Cardiac muscle cell (in vitro differentiated cells and primary cell): Measurements from ENCODE around the gene ZNF48. TPM values are rescaled to one million over a fixed set of nuclear protein-coding genes. Genes with fewer than 3 reads are reported as not detected.

ENCODE experiments used
- DNase-seq, 2 donors: peaks; one replicate each; pipeline versions ENCODE4 v3.0.0 to v3.0.0-alpha.2; 2010 to 2017; ENCODE audit warnings: low read depth in 1 of 2, low spot score in 1 of 2
- H3K27ac ChIP-seq: fragments of 200-600 bp; sonication (generic); 2 replicates; pipeline ENCODE4 v1.5.1; 2016
- H3K27me3 ChIP-seq: fragments of 200-600 bp; sonication (generic); 2 replicates; pipeline ENCODE4 v1.6.0; 2016; ENCODE audit warnings: control low read depth
- H3K36me3 ChIP-seq: fragments of 200-600 bp; sonication (generic); 2 replicates; pipeline ENCODE4 v1.5.1; 2016; ENCODE audit warnings: control low read depth
- H3K4me1 ChIP-seq: fragments of 200-600 bp; sonication (generic); 2 replicates; pipeline ENCODE4 v1.8.1; 2017; ENCODE audit warnings: low read depth, mild to moderate bottlenecking, mixed run types
- H3K4me3 ChIP-seq: fragments of 200-600 bp; sonication (generic); 2 replicates; pipeline ENCODE4 v1.5.1; 2016; ENCODE audit warnings: mild to moderate bottlenecking
- H3K9me3 ChIP-seq: fragments of 200-600 bp; sonication (generic); 2 replicates; pipeline ENCODE4 v1.5.1; 2017; ENCODE audit warnings: low read depth, mild to moderate bottlenecking, control low read depth
- polyA plus RNA-seq: library from polyadenylated mRNA; unstranded; fragments of >200 nt; fragmentation: Nextera tagmentation; extraction: Ambion mirVana; gene quantifications from 2 replicates; pipeline ENCODE4 v1.2.1, GENCODE V29; 2016
- total RNA-seq: library from RNA; depleted of rRNA; stranded (reverse); fragments of >200 nt; gene quantifications from 2 replicates; pipeline ENCODE4 v1.2.3, GENCODE V29; 2016
- TF ChIP-seq, protein P1 (sequence below): IDR thresholded peaks from 2 replicates; pipeline ENCODE4 v1.5.1; 2012; ENCODE audit warnings: low read depth, mild to moderate bottlenecking, low read length

ZNF48 gene
- total and polyA plus RNA-seq, 2 experiments from 2014 or later: 12.5 to 32.3 TPM

- no peaks in the 10 kb centered on the region for H3K9me3 ChIP-seq
These were observed 44.9 kb upstream of the ZNF48 start for GRCh38 chr16:30350134-30350871.

DNA sequence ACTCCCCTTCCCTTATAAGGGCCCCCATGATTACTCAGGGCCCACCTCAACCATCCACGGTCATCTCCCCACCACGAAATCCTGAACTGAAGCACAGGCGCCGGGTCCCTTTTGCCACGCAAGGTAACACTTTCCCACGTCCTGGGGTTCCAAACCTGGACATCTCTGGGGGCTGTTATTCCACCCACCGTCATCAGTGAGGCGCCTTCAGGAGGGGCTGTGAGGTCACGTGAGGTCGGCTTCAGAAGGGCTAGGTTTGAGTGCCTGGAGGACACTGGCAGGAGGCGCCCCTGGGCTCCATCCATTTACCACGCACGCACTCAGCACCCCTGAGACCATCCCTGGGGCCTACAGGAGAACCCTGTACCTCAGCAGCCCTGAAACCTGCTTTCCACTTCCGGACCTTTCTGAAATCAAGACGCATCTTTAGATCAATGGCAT lies 44.2 kb upstream of the ZNF48 start:
- no peak for DNase-seq
- no peaks in the 10 kb centered on the region for H3K9me3 ChIP-seq
- peaks cover 22% of the 10 kb centered on the region for H3K36me3 ChIP-seq
- no peaks in the 10 kb centered on the region for H3K27me3 ChIP-seq
- no peak overlapping the region for H3K27ac ChIP-seq
- peaks cover 7% of the 10 kb centered on the region for H3K4me1 ChIP-seq
- no peak overlapping the region for H3K4me3 ChIP-seq
- TF ChIP-seq, protein P1, sequence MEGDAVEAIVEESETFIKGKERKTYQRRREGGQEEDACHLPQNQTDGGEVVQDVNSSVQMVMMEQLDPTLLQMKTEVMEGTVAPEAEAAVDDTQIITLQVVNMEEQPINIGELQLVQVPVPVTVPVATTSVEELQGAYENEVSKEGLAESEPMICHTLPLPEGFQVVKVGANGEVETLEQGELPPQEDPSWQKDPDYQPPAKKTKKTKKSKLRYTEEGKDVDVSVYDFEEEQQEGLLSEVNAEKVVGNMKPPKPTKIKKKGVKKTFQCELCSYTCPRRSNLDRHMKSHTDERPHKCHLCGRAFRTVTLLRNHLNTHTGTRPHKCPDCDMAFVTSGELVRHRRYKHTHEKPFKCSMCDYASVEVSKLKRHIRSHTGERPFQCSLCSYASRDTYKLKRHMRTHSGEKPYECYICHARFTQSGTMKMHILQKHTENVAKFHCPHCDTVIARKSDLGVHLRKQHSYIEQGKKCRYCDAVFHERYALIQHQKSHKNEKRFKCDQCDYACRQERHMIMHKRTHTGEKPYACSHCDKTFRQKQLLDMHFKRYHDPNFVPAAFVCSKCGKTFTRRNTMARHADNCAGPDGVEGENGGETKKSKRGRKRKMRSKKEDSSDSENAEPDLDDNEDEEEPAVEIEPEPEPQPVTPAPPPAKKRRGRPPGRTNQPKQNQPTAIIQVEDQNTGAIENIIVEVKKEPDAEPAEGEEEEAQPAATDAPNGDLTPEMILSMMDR: no peak

More at GRCh38 chr16:30350134-30350871, 44.9 kb upstream of the ZNF48 start:
- H3K4me3 ChIP-seq: no peak overlapping the region
- no peaks in the 10 kb centered on the region for H3K27me3 ChIP-seq
- H3K4me1 ChIP-seq: peaks cover 5% of the 10 kb centered on the region
- H3K27ac ChIP-seq: no peak overlapping the region
- peaks cover 22% of the 10 kb centered on the region for H3K36me3 ChIP-seq
- TF ChIP-seq, protein P1: no peak
- no peak for DNase-seq

GRCh38 chr16:30351586-30352419 lies 43.4 kb upstream of the ZNF48 start:
- peak in 1 of 2 donors; percentile 95 for DNase-seq
- Histone ChIP-seq H3K36me3 (peaks cover 22% of the 10 kb centered on the region), H3K9me3 (no peaks in the 10 kb centered on the region), H3K27me3 (no peaks in the 10 kb centered on the region), H3K4me1 (peaks cover 8% of the 10 kb centered on the region), H3K4me3 (no peak overlapping the region), H3K27ac (no peak overlapping the region)
- TF ChIP-seq, protein P1: no peak

- Histone ChIP-seq H3K36me3 (peaks cover 22% of the 10 kb centered on the region), H3K9me3 (no peaks in the 10 kb centered on the region), H3K4me1 (peaks cover 8% of the 10 kb centered on the region), H3K4me3 (no peak overlapping the region), H3K27ac (no peak overlapping the region), H3K27me3 (no peaks in the 10 kb centered on the region)
- DNase-seq: no peak
- TF ChIP-seq, protein P1: peak; percentile 27
These were observed 42.5 kb upstream of the ZNF48 start for GRCh38 chr16:30352488-30353401.
